Cardiac septum (tissue), 1 donor: ENCODE measurements around the gene TBC1D14. TPM values are rescaled to one million over a fixed set of nuclear protein-coding genes. Genes with fewer than 3 reads are reported as not detected.

Source experiments
- DNase-seq: peaks from one replicate; pipeline ENCODE4 v3.0.0-alpha.2; 2020; ENCODE audit warnings: low spot score
- intact Hi-C: fragments of 100-400 bp; cut with DNase I; formaldehyde crosslinking; loops from one replicate; pipeline ENCODE4 v1.14.0; 2022
- total RNA-seq: library from RNA; stranded (reverse); fragmentation: NEBNext Ultra II Directional; extraction: Animal tissue kit (Norgen Biotek cat#: 25700); gene quantifications from one replicate; pipeline ENCODE4 v1.2.1, GENCODE V29; 2021
- donor health status: DM: no; HTN: no; CAD: no.

TBC1D14 gene
- total RNA-seq, 1 donor from 2014 or later = 30.8 TPM

- intact Hi-C loops = no loop called here
- DNase-seq = no peak
Measured at GRCh38 chr4:7007142-7007907, 97.7 kb downstream of the TBC1D14 start.

- no peak for DNase-seq
- intact Hi-C loops = no loop called here
Measured at GRCh38 chr4:7007944-7008343, 98.3 kb downstream of the TBC1D14 start.

- intact Hi-C loops = no loop called here
- no peak for DNase-seq
Measured at GRCh38 chr4:7009564-7009963, 99.9 kb downstream of the TBC1D14 start.

GRCh38 chr4:7013175-7013574 is 103.5 kb downstream of the TBC1D14 start:
- intact Hi-C loops = no loop called here
- DNase-seq = no peak

- DNase-seq = no peak
- intact Hi-C loops = no loop called here
Measured at GRCh38 chr4:7014815-7015214, 105.2 kb downstream of the TBC1D14 start.

- intact Hi-C loops = no loop called here
Measured at GRCh38 chr4:7015383-7016035, 105.9 kb downstream of the TBC1D14 start.

GRCh38 chr4:7016086-7016485 is 106.5 kb downstream of the TBC1D14 start:
- no peak for DNase-seq
- intact Hi-C loops = no loop called here

More at GRCh38 chr4:7015383-7016035, 105.9 kb downstream of the TBC1D14 start:
- no peak for DNase-seq

DNA sequence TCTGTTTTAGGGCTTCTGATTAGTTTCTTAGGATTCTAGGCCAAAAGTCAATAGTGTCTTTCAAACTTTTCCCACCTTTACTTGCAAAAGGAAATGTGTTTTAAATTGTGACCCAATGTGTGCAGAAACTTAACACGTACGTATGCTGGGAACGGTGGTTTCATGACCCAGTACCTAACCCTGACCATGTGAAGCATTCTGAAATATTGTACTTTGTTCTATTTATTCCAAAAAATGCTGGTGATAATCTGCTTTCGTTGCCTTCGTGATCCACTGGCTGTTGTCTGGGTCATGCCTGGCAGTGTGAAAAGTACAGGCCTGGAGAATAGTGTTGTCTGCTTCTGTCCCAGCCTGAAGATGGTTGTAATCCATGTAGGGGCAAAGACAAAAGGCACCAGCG is 106.9 kb downstream of the TBC1D14 start:
- DNase-seq = no peak
- intact Hi-C loops = no loop called here

DNA sequence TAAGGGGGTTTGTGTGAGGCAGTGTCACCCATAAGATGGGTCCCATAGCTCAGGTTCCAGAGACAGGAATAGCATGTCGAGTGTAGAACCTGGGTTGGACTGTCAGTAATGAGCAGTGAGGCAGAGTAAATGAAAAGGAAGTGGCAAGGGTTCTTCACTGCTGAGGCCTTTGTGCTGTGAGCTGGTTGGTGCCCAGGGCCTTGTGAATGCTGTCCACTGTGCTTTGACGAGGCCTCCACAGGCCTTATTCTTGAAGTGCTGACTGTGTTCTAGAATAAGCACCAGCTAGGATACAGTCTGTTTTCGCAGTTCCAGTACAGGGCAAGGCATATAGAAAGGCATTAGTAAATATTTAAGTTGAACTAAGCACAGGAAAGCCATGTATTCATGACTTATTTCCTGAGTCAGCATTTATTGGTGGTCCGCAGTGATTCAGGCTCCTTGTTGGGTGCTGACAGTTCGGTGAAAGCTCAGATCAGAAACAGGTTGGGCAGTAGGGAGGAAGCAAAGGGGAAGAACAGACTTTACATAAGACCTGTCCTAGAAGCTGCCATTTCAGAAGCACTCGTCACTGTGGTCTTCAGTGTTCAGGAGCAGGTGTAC is 107.9 kb downstream of the TBC1D14 start:
- no peak for DNase-seq
- intact Hi-C loops = no loop called here

DNA sequence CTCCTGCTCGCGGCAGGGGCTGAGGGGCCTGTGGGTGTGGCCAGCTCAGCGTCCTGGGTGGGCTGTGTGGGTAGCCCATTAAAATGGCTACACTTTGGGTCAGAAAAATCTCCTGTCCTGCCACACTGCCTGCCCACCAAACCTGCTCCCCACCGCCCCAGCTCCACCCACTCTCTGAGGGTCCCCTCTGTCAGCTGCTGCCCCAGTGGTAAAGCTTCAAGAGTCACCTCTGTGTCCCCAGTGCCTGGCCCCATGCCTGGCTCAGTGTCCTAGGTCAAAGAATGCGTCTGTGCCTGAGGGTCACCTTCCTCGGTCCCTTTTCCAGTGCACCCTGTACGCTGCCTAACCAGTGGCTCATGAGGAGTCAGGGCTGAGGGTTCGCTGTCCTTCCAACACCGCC is 108.7 kb downstream of the TBC1D14 start:
- intact Hi-C loops = no loop called here
- DNase-seq = no peak

GRCh38 chr4:7019367-7019766 is 109.7 kb downstream of the TBC1D14 start:
- intact Hi-C loops = no loop called here

DNA sequence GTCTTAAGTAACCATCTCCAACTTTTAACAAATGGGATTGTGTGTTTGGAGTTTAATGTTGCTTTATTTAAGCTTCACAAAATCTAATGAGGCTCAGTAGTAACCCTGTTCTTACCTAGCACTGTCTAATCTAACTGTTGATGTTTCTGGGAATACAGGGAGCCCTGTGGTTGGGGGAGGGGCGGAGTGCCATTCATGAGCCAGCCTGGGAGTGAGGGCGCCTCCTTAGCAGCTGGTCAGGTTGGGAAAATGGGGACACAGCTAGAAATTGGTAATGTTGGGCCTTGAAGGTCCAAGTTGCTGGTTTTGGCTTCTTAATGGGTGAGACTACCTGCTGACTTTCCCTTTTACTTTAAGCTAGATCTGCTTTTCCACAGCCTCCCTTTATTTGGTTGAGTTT is 110.7 kb downstream of the TBC1D14 start:
- no peak for DNase-seq
- intact Hi-C loops = no loop called here

More at GRCh38 chr4:7019367-7019766, 109.7 kb downstream of the TBC1D14 start:
- DNase-seq = no peak

- intact Hi-C loops = no loop called here
- no peak for DNase-seq
Measured at GRCh38 chr4:7020856-7021255, 111.2 kb downstream of the TBC1D14 start.

DNA sequence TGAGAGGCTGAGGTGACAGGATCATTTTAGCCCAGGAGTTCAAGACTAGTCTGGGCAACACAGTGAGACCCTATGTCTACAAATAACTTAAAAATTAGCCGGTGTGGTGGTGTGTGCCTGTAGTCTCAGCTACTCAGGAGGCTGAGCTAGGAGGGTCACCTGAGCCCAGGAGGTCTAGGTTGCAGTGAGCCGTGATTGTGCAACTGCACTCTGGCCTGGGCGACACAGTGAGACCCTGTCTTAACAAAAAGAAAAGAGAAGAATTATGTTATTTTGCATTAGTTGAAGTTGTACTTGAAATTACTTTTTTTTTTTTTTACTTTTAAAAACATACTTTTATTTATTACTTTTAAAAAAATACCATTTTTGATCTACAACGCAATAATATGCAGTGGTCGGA is 111.7 kb downstream of the TBC1D14 start:
- no peak for DNase-seq
- intact Hi-C loops = no loop called here

- intact Hi-C loops = no loop called here
Measured at GRCh38 chr4:7021930-7022664, 112.5 kb downstream of the TBC1D14 start.

GRCh38 chr4:7023486-7023885 is 113.9 kb downstream of the TBC1D14 start:
- DNase-seq = no peak
- intact Hi-C loops = no loop called here

More at GRCh38 chr4:7021930-7022664, 112.5 kb downstream of the TBC1D14 start:
- DNase-seq = no peak

- intact Hi-C loops = no loop called here
- DNase-seq = no peak
Measured at GRCh38 chr4:7023901-7024300, 114.3 kb downstream of the TBC1D14 start.

DNA sequence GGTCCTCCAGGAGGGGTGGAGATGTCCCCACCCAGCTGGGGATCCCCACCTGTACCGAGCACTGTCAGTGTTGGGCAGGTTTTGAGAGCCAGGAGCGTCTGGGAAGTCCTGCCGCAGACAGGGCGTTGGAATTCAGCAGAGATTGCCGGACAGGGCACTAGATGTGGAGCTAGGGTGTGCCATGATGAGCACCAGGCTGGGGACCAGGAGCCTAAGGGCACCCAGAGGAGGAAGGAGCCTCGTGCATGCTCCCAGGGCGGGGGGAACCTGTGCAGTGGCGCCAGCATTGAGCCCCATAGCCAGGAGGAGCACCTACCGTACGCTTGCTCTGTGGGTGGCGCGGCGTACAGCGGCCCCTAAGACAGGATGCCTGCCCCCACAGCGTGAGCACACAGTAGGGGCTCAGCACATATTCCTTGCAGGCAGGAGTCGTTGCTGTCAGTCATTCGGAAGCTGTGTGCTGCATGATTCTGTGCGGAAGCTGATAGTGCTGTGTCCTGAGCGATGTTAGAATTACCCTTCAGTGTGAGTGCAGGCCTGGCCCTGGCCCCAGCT is 114.8 kb downstream of the TBC1D14 start:
- intact Hi-C loops = no loop called here
- DNase-seq = no peak

GRCh38 chr4:7025040-7025602 is 115.5 kb downstream of the TBC1D14 start:
- intact Hi-C loops = no loop called here
- DNase-seq = no peak

DNA sequence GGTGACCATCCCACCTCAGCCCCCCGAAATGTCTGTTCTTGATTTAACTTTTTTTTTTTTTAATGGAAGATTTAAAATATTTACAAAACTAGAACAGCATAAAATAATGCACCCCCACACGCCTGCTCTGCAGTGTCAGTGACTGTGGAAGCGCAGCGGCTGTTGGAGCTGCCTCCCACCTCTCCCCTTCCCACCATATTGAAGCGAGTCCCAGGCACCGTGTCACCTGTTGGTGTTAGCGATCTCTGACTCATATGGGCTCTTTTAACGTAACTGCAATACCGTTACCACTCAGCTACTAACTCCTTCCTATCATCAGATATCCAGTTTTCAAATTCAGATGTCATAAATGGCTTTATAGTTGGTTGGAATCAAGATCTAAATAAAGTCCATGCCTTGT is 116.5 kb downstream of the TBC1D14 start:
- intact Hi-C loops = no loop called here
- no peak for DNase-seq
